Measurements from ENCODE around the gene CENPK.

- no peak for TF ChIP-seq CTCF (IDR thresholded peaks at IDR 0.05)
- TF ChIP-seq POLR2A (IDR thresholded peaks at IDR 0.05): no peak
Observed at GRCh38 chr5:65475895-65476294, 87.1 kb downstream of the CENPK start.

All from adrenal gland (tissue), 5 donors.